D721Med (cell line): ENCODE results near the gene LAMA1.

Experiments used
- DNase-seq: peaks from one replicate; pipeline ENCODE4 v3.0.0; 2011; ENCODE audit warnings: low spot score; ENCODE audit not compliant: insufficient read length
- FAIRE-seq: peaks from 2 replicates; lab custom pipeline; 2011; peaks lifted over from hg19 to GRCh38; lab: Jason Lieb, UNC
- CTCF ChIP-seq: IDR thresholded peaks from 2 replicates; pipeline ENCODE4 v1.5.1; 2012; ENCODE audit warnings: mild to moderate bottlenecking, control low read depth; ENCODE audit not compliant: insufficient read depth; ENCODE audit errors: missing control alignments

Gene LAMA1

GRCh38 chr18:6976935-6977334 lies 140.7 kb downstream of the LAMA1 start:
- no peak for TF ChIP-seq CTCF
- FAIRE-seq (no peak), DNase-seq (no peak)

GRCh38 chr18:6975084-6975483 lies 142.5 kb downstream of the LAMA1 start:
- DNase-seq (no peak), FAIRE-seq (no peak)
- TF ChIP-seq CTCF = no peak

- no peak for TF ChIP-seq CTCF
- FAIRE-seq (no peak), DNase-seq (no peak)
These were observed 145.6 kb downstream of the LAMA1 start for GRCh38 chr18:6971823-6972478.

GRCh38 chr18:6963452-6964097 lies 154.0 kb downstream of the LAMA1 start:
- peak; percentile 6 for FAIRE-seq
- no peak for DNase-seq
- TF ChIP-seq CTCF = no peak

GRCh38 chr18:6962571-6963451 lies 154.8 kb downstream of the LAMA1 start:
- no peak for FAIRE-seq
- TF ChIP-seq CTCF = no peak
- DNase-seq = no peak

- FAIRE-seq (no peak), DNase-seq (no peak)
- no peak for TF ChIP-seq CTCF
These were observed 156.3 kb downstream of the LAMA1 start for GRCh38 chr18:6961331-6961730.

- TF ChIP-seq CTCF = no peak
- no peak for FAIRE-seq
- no peak for DNase-seq
These were observed 156.9 kb downstream of the LAMA1 start for GRCh38 chr18:6960656-6961055.
